A673 (cell line): Measurements from ENCODE around the gene ANKRD13D.

Experiments
- CTCF ChIP-seq: fragments of 300-800, 200-600 bp; sonication (generic); conservative IDR thresholded peaks from 2 replicates; pipeline ENCODE4 v1.5.1; 2017; ENCODE audit warnings: low read depth, mild to moderate bottlenecking, antibody characterized with exemption, low read length, moderate library complexity, mixed read lengths
- EZH2 ChIP-seq: fragments of 200-600 bp; sonication (generic); IDR thresholded peaks from 2 replicates; pipeline ENCODE4 v1.6.1; 2017; ENCODE audit warnings: borderline replicate concordance, low read depth, mild to moderate bottlenecking, mixed read lengths, antibody characterized with exemption, low read length; ENCODE audit not compliant: poor library complexity, severe bottlenecking

- TF ChIP-seq CTCF (no peak), EZH2 (no peak)
Measured at GRCh38 chr11:67290801-67291200, 1.7 kb downstream of the ANKRD13D start.
